ELF-1 (cell line): ENCODE data around the gene TNS4.
A peak's percentile ranks its signal among the peaks of the same experiment; 100 is the strongest.

Source experiments
- DNase-seq: peaks from one replicate; pipeline ENCODE4 v3.0.0-alpha.2; 2016; ENCODE audit warnings: low read depth, low spot score

The TNS4 gene

DNA sequence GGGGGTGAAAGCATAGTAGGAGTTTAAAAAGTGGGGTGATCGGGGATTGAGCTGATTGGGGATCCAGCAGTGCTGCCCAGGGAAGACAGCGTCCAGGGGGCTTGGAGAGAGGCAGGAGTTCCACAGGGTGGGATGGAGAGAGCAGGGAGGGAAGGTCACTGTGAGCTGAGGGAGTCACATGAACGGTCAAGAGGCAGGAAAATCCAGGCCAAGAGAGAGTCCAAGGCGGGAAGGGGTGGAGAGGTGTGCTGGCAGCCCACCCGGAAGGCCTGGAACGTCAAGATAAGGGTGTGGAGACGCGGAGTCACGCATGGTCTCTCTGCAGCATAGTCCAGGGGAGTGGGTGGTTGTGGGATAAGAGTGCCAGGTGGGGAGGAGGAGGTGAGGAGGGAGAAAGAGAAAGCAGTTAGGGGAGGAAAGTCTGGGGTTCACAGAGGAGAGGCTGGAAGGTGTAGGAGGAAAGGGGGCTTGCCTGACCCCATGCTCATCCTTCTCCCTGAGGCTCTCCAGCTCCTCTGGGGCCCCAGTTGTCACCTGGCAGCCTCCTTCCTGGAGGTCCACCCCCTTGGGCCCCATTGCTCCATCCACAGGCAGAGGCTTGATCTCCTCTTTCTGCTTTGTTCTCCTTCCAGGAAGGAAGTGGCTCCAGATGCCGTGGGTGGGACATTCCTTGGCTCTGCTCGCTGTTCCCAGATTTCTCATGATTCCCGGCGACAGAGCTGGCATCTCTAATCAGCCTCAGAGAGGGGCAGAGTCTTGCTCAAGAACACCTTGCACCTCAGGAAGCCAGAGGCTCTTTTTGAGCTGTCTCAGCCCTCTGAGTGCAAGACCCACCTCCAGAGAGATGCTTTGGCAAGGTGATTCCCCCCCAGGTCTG is 35.1 kb upstream of the TNS4 start:
- no peak for DNase-seq

DNA sequence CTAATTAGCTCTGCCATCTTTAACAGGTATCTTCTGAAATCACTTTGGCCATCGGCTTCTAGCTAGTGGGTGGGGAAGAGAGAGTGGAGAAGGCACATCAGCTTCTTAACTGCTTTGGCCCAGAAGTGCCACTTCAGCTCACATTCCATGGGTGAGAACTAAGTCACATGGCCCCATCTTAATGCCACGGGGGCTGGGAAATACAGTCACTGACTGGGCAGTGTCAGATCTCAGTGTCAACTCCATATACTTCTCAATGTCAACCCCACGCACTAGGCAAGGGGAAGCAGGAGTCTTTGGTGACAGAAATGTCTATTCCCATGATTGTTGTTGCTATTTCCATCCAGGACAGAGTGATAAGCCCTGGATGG is 34.5 kb upstream of the TNS4 start:
- DNase-seq: no peak

DNA sequence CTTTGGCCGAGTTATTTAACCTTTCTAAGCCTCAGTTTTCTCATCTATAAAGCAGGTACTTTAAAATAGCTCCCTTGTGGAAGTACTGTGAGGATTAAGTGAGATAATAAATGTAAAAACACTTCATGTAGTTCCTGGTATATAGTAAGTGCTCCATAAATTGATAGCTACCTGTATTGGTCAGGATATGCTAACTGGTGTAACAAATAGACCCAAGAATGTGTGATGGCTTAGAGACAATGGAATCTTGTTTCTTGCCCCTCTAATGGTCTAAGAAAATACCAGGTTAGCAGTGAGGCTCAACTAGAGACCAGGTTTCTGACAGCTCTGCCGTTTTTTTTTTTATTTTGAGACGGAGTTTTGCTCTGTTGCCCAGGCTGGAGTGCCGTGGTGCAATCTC is 34.0 kb upstream of the TNS4 start:
- no peak for DNase-seq

DNA sequence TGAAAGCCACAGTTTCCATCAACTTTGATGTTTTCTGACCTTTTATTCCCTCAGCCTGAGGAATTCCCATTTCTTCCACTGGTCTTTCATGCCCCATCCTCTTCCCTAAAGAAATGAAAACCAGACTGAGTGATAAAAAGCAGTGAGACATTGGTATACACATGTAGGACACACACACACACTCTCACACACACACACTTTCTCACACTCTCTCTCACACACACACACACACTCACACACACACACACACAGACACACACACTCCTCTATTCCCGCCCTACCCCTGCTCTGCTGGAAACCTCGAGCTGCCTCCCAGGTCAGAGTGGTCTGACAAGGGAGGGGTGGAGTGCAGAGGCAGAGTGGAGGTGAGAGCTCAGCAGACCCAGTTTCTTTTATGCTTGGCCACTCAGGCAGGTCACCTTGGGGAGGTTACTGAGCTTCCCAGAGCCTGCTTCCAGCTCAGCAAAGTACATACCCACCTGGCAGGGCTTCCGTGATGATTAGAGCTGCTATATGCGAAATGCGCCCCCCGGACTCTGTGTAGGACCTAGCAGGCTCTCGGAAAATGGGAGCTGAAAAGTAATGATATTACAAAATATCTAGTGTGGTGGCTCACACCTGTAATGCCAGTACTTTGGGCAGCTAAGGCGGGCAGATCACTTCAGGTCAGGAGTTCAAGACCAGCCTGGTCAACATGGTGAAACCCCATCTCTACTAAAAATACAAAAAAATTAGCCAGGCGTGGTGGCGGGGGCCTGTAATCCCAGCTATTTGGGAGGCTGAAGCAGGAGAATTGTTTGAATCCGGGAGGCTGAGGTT is 33.2 kb upstream of the TNS4 start:
- DNase-seq: no peak

DNA sequence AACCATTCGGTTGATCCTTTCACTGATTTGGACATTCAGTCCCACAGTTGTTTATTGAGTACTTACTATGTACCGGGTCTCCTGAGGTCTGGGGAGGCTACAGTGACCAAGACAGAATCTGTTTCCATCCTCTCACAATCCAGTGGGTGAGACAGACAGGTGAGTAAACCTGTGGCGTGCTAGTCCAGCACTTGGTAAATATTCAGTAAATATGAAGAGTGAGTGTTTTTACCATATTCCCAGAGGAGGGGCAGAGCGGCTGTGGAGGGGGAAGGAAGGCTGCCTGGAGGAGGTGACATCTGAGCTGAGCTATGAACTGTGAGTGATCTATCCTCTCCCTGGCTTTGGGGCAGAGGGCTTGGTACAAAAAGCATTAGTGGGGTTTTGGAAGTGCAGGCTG is 32.5 kb upstream of the TNS4 start:
- DNase-seq: no peak

DNA sequence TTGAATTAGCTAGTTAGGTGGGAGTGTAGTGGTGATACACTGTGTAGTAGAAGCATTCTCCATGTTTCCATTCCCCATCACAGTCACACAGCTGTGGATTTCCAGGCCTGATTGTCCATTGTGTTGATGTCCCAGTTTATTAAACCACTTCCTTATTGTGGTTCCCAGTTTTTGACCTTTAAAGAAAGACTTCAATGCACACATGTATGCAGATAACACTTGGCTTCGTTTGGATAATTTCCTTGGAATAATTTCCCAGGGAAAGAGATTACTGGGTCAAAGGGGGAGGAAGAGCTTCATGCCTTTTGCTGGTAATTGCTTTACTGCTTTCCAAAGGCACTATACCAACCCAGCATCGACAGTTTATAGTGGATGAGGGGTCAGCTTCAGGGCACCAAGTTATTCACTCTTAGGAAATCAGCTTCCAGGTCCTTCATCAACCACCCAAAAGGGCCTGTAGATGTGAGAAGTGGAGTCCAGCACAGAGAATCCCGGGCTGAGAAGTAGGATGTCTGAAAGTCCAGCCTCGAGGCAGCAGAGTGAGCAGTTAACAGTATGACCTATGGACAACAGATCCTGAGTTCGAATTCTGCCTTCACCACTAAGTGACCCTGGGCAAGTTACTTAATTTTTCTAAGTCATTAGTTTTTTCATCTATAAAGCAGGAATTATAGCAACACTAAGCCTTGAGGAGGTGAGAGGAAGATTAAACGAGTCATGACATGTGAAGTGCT is 31.3 kb upstream of the TNS4 start:
- DNase-seq: no peak

DNA sequence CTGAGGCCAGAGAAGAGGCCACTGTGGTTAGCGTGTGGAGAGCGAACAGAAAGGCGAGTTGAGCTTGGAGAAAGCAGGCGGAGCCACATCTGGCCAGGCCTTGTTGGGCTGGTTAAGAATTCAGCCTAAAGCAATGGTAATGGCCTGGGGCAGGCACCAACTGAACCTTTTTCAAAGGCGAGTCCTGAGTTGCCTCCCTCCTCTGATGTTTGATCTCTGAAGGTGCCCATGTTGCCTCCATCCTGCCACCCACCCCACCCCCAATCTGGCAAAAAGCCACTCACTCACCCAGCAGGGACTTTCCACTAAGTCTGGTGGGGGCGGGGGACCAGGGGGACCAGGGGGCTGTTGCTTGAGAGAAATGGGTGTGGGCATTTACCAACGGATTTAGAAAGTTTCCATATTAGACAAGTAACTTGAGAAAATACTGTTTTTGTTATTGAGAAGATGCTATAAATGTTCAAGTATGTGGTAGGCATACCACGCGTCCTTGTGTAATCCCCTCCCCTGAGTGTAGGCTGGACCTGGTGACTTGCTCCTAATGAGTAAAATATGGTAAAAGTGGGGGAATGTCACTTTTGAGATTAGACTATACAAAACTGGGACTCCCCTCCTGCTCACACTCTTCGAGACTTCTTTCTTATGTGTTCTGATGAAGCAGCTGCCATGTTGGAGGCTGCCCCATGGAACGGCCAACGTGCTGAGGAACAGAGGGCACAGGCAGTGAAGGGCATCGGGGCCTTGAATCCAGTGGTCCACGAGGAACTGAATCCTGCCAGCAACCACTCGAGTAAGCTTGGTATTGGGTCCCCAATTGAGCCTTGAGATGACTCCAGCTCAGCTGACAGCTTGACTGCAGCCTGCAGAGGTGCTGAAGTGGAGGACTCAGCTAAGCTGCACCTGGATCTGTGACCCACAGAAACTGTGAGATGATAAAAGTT is 29.9 kb upstream of the TNS4 start:
- DNase-seq: no peak

DNA sequence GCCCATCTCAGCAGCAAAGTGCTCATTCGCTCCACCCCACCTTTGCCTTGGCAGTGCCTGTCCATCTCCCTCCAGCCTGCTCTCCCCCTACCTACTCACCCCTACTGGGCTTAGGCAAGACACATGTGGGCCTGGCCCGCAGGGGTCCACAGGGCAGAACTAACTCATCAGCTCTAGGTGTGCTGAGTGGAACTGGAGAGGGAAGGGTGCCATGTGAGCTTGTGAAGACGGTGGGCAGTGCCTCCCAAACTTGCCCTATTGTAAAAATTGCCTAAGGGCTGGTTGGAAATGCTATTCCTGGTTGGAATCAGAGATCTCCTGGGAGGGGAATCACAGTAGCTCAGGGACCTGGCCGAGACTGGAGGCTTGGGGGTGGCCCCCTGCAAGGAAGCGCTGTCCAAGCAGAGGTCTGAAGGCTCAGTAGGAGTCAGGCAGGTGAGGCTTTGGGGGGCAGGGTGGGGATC is 29.1 kb upstream of the TNS4 start:
- no peak for DNase-seq

DNA sequence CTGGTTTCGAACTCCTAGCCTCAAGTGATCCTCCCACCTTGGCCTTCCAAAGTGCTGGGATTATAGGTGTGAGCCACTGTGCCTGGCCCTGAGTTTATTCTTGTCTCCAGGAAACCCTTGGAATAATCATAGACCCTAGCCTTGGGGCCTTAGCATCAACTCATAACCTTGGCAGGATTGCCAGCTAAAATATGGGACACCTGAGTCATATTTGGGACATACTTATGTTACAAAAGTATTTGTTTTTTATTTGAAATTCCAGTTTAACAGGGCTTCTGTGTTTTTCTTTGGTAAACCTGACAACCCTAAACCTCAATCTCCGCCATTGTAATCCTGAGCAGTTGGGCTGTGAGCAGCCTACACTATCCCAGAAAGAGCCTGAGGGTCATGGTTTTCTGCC is 28.6 kb upstream of the TNS4 start:
- no peak for DNase-seq

DNA sequence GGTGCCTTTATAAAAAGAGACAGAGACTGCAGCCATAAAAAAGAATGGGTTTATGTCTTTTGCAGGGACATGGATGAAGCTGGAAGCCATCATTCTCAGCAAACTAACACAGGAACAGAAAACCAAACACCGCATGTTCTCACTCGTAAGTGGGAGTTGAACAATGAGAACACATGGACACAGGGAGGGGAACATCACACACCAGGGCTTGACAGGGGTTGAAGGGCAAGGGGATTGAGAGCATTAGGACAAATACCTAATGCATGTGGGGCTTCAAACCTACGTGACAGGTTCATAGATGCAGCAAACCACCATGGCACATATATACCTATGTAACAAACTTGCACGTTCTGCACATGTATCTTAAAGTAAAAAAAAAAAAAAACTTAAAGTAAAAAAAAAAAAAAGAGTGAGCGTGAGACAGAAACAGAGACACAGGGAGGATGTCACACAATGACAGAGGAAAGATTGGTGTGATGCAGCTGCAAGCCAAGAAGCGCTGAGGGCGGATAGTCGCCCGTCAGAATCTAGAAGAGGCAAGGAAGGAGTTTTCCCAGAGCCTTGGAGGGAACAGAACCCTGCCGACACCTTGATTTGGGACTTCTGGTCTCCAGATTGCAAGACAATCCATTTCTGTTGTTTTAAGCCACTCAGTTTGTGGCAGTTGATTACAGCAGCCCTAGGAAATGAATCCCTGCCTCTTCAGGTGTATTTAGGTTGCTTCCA is 27.4 kb upstream of the TNS4 start:
- no peak for DNase-seq

DNA sequence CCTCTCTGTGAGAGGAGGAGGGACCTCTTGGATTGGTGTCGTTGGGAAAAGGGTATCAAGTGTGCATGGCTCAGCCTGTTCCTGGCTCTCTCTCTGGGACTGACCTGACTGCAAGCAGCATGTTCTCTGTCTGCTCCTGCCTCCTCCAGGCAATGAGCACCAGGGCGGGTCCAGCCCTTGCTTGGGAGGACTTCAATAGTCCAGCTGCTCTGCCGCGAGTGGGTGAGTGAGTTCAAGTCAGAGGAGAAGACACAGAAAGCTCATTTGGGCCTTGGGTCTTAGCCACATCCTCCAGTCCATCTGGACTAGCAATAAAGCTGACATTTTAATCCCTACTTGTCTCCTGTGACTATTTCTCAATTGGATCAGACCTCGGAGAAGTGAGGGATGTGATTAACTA is 25.2 kb upstream of the TNS4 start:
- DNase-seq: no peak

DNA sequence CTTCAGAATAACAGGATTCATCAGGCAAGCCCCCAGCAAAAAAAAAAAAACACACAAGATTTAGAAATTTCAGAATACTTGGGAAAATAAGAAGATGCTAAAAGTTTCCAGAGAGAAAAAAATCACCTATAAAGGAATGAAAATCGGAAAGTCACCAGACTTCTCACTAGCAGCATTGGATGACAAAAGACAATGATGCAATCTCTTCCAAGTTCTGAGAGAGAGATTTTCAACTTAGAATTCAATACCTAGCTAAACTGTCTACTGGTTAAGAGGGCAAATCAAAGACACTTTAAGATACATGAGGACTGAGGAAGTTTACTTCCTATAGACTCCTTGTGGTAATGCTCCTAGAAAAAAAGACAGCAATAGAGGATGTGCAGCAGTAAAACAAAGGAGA is 23.9 kb upstream of the TNS4 start:
- DNase-seq: no peak

DNA sequence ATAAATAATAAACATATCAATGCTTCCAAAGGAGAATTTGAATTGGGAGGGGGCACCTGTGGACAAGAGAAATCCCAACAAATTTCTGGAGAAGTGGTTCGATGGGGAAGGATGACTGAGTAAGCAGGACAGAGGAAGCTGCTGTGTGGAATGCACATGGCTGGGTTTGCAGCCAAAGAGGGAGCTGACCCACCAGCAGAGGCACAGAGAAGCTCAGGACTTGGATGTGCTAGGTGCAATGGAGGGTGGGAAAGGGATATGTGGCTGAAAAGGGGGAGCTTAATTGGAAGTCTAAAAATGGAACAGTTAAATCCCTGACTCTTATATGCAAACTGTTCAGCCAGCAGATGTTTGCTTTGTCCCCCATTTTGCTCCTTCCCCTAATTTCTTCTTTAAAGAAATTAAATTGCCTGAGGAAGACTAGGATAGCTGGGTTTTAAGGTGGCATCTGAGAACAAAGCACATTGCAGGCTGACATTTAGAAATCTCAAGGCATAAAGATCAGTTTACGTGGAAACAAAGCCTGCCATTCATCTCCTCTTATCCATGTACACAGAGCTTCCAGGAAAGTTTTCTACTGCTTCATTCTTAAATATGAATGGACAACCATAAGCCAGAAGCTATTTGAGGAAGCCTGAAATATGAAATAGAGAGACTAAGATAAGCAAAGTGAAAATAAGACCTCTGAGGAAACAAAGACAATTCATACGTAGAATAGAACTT is 23.0 kb upstream of the TNS4 start:
- no peak for DNase-seq

DNA sequence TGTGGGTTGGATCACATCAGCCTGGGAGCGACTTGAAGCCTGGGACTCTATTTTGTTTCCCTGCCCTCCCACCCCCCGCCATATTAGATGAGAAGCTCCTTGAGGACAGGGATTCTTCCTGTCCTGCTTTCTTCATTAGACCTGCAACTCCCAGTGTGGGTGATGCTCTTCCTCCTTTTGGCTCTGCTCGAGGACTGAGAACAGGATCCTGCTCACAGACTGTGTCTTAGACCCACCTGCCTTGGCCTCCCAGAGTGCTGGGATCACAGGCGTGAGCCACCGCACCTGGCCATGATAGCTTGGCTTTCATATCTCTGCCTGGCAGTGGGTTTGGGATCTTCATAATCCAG is 21.5 kb upstream of the TNS4 start:
- DNase-seq: no peak

DNA sequence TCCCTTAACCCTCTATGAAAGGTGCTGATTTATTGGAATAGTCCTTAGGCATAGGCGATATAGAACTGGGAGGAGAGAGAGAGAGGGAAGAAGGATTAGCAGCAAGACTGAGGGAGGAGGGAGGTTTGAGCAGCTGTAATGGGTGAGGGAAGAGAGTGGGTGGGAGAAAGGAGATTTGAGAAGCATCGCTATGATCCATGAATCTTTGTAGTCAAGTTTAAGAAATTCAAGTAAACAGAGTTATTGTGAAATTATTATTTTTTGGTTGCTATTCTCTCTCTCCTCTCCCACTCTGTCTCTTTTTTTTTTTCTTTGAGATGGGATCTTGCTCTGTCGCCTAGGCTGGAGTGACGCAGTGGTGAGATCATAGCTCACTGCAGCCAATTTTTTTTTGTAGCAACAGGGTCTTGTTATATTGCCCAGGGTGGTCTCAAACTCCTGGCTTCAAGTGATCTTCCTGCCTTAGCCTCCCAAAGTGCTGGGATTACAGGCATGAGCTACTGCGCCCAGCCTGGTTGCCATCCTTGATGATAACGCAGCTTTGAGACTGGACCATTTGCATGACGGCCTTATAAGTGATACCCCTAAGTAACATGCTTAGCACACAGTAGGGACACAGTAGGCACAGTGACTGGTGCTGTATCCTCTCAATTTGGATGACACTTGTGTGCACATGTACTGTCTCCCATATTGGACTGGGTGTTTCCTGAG is 21.0 kb upstream of the TNS4 start:
- DNase-seq: no peak

DNA sequence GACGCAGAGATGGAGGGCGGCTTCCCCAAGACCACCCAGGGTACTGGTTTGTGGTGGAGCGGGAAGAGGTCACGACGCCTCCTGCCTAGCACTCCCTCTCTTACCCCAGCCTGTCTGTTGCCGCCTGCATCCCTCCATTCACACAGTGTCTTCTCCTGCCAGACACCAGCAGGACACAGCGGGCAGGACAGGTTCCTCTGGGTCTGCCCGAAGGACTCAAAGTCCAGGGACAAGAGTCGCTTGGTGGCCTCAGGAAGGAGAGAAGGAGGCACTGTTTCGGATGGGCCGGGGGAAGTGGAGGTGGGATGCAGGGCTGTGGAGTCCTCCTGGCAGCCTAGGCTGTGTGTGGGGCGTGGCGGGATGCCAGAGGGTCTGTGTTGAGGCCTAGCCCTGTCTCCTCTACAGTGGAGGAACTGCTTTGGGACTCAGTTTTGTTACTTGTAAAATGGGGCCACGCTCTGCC is 19.6 kb upstream of the TNS4 start:
- DNase-seq: no peak

DNA sequence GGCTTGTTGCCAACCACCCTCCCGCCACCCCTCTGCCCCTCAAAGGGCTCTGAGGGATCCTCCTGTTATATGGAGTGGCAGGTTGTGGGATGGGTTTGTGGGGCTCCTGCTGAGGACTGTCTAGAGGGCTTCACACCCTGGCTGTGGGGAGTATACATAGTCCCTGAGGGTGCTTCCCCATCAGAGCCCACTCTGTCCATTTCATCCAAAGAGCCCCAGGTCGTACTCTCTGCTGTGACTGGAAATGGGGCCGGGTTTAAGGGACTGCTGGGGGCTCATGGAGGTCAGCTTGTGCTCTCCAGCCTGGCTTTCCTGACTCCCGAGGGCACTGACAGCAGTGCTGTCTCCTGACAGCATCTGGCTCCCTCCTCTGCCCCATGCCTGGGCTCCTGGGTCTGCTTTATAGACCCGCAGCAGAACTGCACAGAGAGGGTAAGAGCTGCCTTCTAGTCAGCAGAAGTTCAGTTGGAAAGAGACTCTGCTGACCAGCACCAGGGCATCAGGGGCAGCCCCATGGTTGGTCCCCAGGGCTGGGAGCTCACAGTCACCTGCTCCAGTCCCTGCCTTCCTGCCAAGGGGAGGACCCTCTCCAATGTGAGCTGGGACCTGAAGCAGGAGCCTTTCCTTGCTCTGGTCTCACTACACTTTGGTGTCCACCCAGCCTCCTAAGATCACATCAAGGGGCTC is 17.8 kb upstream of the TNS4 start:
- no peak for DNase-seq

DNA sequence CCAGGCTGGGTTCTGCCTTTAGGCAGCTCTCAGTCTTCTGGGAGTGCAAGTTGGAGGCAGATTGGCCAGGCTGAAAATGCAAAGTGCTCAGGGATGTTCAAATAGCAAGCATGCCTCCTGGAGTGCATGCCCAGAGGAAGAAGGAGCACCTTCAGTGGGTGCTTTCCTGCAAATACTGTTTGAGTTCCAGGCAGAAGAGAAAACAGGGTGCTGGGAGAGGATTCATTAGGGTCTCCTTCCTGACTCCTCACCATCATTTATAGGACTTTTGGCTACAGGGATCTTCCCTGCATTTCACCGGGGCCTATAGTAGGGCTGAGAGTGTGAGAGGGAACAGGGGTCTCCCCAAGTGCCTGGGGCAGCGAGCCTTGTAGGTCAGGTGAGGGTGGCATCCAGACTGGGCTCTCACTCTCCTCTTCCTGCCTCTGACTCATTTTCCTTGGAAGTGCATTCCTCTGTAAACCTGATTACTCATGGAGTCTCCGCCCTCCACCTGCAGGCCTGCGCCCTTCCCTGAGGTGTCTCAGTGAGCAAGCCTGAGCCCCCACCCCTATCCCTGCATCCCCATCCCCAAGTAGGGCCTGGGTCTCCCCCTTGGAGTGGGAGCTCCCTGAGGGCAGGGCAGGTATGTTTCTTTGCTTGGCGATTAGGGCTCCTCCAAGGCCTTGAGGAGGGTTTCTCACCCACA is 17.1 kb upstream of the TNS4 start:
- DNase-seq: peak; percentile 69
